ENCODE measurements around the gene TMEM82.

The TMEM82 gene

DNA sequence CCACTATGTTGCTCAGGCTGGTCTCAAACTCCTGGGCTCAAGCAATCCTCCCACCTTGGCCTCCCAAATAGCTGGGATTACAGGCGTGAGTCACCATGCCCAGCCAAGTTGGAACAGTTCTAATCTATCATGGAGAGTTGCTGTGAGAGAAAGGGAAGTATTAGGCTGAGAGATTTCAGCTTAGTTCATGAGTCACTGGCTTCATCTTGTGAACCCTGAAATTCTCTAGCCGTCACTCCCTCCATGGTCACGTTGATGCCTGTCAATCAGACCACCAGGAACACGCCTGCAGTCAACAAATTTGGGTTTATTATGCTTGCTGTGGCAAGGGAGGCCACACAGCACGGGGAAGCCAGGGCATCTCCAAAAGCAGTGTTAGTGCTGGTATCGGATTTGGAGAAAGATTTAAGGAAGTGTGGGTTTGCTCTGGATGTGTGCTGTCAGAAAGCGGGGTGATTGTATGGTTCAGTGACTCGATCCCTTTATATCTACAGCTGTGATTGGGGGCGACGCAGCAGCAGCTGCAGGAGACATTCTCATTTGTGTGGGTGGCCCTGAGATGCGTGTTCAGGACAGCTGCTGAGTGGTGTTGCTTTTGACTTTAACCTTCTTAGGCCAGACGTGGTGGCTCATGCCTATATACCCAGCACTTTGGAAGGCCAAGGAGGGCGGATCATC, 46.5 kb downstream of the TMEM82 start:
- no peak for DNase-seq (ENCODE audit: low read depth)

DNA sequence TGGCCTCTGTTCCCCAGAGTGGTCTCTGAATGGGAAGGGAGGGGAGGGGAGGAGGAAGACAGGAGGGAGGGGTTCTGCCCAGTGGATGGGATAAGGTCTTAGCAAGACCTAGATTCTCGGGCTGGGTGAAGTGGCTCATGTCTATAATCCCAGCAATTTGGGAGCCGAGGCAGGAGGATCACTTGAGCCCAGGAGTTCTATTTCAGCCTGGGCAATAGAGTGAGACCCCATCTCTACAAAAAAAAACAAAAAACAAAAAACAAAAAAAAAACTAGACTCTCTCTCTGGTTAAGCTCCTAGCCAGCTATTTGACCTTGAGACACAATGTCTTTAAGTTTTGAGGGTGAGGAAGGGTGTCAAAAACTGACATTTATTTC, 53.8 kb downstream of the TMEM82 start:
- no peak for DNase-seq (ENCODE audit: low read depth)

Data from stimulated activated CD8-positive, alpha-beta memory T cell treated with anti-CD3 and anti-CD28 coated beads, Interleukin-12 subunit alpha, Interleukin-12 subunit beta, amount 100 ng/mL, for 4 hours (primary cell).